Mesodermal cell (in vitro differentiated cells): Measurements from ENCODE around the gene DNAJC2.

ENCODE experiments used
- H3K27ac ChIP-seq: 2 replicates; pipeline ENCODE4 v1.7.0; 2013; ENCODE audit warnings: mild to moderate bottlenecking, low read depth, low read length, moderate library complexity; ENCODE audit not compliant: severe bottlenecking
- H3K36me3 ChIP-seq: 2 replicates; pipeline ENCODE4 v1.7.1; 2013; ENCODE audit warnings: mild to moderate bottlenecking, low read length, moderate library complexity; ENCODE audit not compliant: control insufficient read depth, insufficient read depth
- H3K4me1 ChIP-seq: one replicate; pipeline ENCODE4 v1.7.1; 2013; ENCODE audit warnings: mild to moderate bottlenecking, low read length; ENCODE audit not compliant: insufficient read depth, control insufficient read depth, poor library complexity, severe bottlenecking
- H3K4me3 ChIP-seq: 2 replicates; pipeline ENCODE4 v1.7.0; 2013; ENCODE audit warnings: low read length, control low read depth, mild to moderate bottlenecking; ENCODE audit not compliant: insufficient read depth, poor library complexity, severe bottlenecking; ENCODE audit errors: extremely low read depth
- H3K9me3 ChIP-seq: 2 replicates; pipeline ENCODE4 v1.7.1; 2013; ENCODE audit warnings: mild to moderate bottlenecking, low read length, moderate library complexity; ENCODE audit not compliant: control insufficient read depth
- WGBS, 2 experiments: methylation state at CpG; one replicate each; pipeline ENCODE4 v1.1.5; 2013; ENCODE audit warnings: missing lambda C conversion rate in 2 of 2; ENCODE audit not compliant: insufficient coverage in 2 of 2; 5-methylcytosine and 5-hydroxymethylcytosine counted together

The DNAJC2 gene

DNA sequence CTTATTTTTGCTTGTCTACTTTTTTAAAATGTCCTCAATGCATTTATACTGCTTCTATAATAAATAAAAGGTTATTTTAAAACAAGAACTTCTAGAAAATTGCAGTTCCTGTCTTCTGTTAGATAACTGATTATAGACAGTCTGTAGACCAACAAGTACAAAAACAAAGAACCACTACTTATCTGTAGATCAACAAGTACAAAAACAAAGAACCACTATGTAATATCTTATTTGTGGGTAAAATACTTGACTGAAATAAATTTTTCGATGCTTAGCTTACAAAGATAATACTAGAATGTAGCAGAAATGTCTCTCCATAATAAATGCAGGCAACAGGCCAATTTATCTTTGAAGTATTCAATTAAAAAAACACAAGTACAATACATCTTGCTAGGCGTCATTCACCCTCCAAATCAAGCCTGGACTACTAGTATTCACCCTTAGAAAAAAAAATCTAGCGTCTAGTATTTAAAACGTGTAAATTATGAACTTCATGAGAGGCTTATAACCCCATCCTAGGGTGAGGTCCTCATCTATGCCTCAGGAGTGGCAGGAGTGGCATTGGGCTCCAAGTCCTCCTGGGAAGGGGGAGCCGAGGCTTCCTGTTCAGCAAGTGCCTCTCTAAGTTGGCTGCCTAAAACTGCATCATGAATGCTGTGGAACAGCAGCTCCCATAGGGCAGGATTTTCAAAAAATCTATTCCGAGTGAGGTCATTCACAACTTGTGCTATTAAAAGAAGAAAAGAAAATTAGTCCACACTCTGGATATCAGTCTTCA lies 29.5 kb upstream of the DNAJC2 start:
- peaks cover 12% of the 10 kb centered on the region for H3K36me3 ChIP-seq
- no peaks in the 10 kb centered on the region for H3K9me3 ChIP-seq
- WGBS, 2 experiments: 60 to 78% methylated on average over 1 to 4 of the region's 6 CpGs
- H3K27ac ChIP-seq: no peak overlapping the region
- H3K4me3 ChIP-seq: no peak overlapping the region
- H3K4me1 ChIP-seq: no peaks in the 10 kb centered on the region

DNA sequence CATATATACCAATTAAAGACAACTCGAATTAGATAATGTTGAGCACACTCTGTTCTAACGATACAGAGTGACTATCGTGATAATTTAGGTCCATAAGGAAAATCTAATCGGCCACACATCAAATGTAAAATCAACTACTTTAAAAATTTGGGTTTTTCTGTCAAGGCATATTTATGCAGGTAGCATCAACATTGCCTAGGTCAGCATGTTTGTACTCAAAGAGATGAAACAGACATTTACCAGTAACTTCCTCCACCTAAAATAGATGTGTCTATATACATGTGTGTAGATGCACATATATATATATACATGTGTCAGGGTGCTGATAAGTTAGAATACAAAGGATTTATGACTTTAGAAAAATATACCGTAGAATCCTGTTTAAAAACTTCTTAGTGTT lies 24.9 kb upstream of the DNAJC2 start:
- peaks cover 55% of the 10 kb centered on the region for H3K36me3 ChIP-seq
- no peaks in the 10 kb centered on the region for H3K9me3 ChIP-seq
- no peaks in the 10 kb centered on the region for H3K4me1 ChIP-seq

DNA sequence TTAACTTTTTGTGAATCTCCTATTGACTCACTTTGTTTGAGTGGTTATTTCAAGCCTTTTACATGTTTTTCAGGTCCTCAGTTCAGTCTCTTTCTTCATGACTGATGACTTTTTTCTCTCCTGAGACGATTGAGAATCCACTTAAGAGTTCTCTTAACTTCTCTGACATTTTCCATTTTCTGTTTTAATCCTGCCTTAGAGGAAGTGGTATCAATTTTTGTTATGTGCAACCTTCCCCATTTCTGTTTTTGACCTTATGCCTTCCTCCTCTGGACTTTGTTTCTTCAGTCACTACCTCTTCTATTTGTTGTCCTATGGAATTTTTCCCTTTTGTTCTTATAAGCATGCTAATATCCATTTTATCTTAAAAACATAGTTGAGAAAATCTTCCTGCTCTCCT lies 5.2 kb upstream of the DNAJC2 start:
- no peaks in the 10 kb centered on the region for H3K9me3 ChIP-seq
- WGBS, 2 experiments: no CpG with 5 or more reads among the region's 1 CpG
- peaks cover 3% of the 10 kb centered on the region for H3K4me1 ChIP-seq
- no peak overlapping the region for H3K4me3 ChIP-seq
- H3K27ac ChIP-seq: no peak overlapping the region
- H3K36me3 ChIP-seq: peaks cover 30% of the 10 kb centered on the region

More for the DNA sequence above, 24.9 kb upstream of the DNAJC2 start:
- Histone ChIP-seq H3K27ac (no peak overlapping the region), H3K4me3 (no peak overlapping the region)
- WGBS, 2 experiments: 93 to 95% methylated on average over 4 of the region's 5 CpGs

DNA sequence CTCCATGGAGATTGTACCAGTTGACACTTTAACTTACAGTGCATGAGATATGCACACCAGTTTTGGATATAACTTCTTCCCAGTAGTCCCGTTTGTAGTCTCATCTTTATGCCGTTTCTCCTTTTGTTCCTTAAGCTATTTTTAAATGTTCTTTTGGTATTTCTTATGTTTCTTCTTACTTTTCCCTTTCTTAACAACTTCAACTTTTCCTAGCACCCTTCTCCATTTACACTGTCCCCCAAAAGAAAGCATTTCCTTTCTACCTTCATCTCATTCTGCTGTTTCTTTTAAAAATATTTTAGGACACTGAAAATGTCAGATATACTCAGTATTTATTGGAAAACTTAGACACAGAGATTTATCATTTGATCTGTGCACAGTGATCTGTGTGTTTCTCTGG lies 4.4 kb upstream of the DNAJC2 start:
- no peak overlapping the region for H3K27ac ChIP-seq
- peaks cover 23% of the 10 kb centered on the region for H3K36me3 ChIP-seq
- WGBS, 2 experiments: 67% methylated on average over 1 of the region's 2 CpGs; no CpG with 5 or more reads in 1 of the 2 experiments
- peak overlapping the region; percentile 87 for H3K4me3 ChIP-seq
- no peaks in the 10 kb centered on the region for H3K9me3 ChIP-seq
- peaks cover 3% of the 10 kb centered on the region for H3K4me1 ChIP-seq

DNA sequence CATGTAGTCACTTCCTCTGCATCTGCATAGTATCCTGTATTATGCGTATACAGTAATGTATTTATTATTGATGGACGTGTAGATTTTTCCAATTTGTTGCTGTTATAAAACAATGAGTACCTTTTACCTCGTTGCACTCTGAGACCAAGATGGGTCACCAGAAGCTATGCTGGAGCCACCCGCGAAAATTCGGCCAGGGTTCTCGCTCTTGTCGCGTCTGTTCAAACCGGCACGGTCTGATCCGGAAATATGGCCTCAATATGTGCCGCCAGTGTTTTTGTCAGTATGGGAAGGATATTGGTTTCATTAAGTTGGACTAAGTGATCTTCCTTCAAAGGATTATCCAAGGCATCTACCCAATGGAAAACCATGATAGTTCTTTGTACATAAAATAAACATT lies 3.9 kb upstream of the DNAJC2 start:
- Histone ChIP-seq H3K27ac (no peak overlapping the region), H3K36me3 (peaks cover 23% of the 10 kb centered on the region), H3K4me3 (peak overlapping the region; percentile 87), H3K4me1 (peaks cover 3% of the 10 kb centered on the region), H3K9me3 (no peaks in the 10 kb centered on the region)
- WGBS, 2 experiments: 5 to 6% methylated on average over 3 to 4 of the region's 13 CpGs

DNA sequence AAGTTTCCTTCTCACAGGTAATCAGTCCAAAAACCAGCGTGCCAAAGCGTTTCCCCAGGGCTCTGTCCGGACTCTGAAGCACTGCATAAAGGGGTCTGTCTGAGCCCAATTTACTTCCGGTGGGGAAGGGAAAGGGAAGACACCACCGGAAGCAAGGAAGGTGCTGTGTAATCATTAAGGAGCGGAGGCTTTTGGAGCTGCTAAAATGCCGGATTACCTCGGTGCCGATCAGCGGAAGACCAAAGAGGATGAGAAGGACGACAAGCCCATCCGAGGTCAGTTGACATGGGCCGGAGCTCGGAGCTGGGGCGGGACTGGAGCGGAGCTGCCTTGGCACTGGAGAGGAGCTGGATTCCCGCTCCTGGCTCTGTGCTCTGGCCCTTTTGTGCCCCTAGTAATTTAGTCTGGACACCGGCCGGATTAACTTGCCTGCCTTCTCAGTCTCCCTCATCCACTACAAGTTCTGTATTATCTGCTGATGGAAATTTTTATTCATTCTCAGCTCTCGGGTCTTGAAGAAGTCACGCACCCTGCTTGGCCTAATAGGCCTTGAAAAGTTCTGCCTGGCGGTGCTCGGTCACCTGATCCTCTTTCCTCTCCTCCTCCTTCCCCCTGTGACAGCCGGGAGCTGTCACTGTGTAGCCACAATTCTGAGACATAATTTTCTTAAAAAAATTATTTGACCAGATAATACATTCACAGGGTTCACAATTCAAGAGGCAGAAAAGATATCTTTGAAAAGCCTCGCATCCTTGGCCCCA lies 3.1 kb upstream of the DNAJC2 start, which contains the start of gene PSMC2:
PSMC2 (plus strand) TSS at position 137 of the 761 bp plus-strand sequence; CDS start at position 206, 69 bp downstream.
- Histone ChIP-seq H3K36me3 (peaks cover 15% of the 10 kb centered on the region), H3K27ac (peak within 1 kb of the TSS; percentile 90), H3K4me3 (peak within 1 kb of the TSS; percentile 87), H3K9me3 (no peaks in the 10 kb centered on the region), H3K4me1 (peaks cover 3% of the 10 kb centered on the region)
- WGBS, 2 experiments: 1% methylated on average over 17 to 23 of the region's 25 CpGs

DNA sequence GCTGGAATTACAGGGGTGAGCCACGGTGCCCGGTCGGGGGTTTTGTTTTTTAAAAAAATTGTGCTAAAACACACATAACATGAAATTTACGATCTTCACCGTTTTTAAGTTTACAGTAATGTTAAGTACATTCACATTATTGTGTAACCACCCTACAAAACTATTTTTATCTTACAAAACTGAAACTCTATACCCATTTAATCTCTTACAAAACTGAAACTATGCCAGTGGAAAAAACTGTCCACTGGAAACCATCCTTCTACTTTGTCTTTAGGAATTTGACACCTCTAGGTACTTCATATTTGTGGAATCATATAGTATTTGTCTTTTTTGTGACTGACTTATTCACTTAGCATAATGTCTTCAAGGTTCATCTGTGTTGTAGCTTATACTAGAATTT lies 1.8 kb upstream of the DNAJC2 start:
- peaks cover 3% of the 10 kb centered on the region for H3K4me1 ChIP-seq
- H3K4me3 ChIP-seq: no peak overlapping the region
- no CpG with 5 or more reads among the region's 5 CpGs for WGBS, 2 experiments
- no peak overlapping the region for H3K27ac ChIP-seq
- peaks cover 14% of the 10 kb centered on the region for H3K36me3 ChIP-seq
- H3K9me3 ChIP-seq: no peaks in the 10 kb centered on the region

DNA sequence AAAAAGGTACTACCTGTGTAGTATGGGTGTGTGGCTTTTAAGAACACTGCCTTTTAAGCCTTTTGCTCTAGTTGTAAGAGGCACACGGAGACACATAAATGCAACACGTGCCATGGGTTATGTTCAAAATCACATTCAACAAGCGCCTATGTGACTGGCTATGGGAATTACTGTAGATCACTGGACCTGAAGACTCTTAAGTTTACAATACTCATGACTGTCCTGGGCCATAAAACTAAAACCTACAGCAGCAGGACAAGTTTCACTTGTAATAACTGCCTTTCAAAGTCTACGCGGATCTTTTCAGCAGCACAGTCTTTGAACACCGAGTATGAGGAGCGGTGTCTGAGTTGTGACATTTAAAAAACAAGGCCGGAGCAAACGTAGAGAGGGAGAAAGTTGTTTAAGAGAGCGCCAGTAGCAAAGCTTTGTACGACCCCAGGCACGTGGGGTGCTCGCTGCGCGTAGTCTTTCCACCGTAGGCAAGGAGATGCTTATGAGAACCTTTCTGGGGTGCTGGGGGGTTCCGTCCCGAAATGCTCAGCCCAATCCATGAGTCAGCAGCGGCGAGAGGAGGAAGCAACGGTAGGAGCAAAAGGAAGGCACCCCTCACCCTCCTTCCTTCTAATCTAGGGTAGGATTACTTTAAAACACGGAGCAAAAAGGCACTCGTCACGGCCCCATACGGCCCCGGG lies 662 bp downstream of the DNAJC2 start:
- H3K36me3 ChIP-seq: peaks cover 30% of the 10 kb centered on the region
- peak overlapping the region; percentile 81 for H3K27ac ChIP-seq

DNA sequence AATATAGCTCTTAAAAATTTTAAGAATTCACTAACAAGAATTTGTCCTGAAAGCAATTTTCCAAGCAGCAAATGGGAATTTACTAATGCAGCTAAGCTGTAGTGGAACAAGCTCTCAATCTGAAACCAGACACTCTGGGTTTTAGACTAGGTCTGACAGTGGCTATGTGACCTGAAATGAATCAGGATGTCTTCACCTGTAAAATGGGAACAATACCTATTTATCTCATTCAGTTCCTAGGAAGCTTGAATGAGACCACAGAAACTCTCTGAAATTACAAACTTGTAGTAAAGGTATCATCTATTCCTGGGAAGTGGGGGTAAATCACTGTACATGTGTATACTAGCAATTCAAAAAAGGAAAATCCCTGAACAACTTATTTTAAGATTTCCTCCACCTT lies 1.2 kb downstream of the DNAJC2 start:
- H3K4me3 ChIP-seq: peak overlapping the region; percentile 94
- H3K36me3 ChIP-seq: peaks cover 35% of the 10 kb centered on the region
- no peaks in the 10 kb centered on the region for H3K9me3 ChIP-seq
- no peak overlapping the region for H3K27ac ChIP-seq
- peaks cover 3% of the 10 kb centered on the region for H3K4me1 ChIP-seq

More for the DNA sequence above, 662 bp downstream of the DNAJC2 start:
- 1 to 3% methylated on average over 19 to 21 of the region's 26 CpGs for WGBS, 2 experiments
- Histone ChIP-seq H3K4me3 (peak overlapping the region; percentile 94), H3K4me1 (peaks cover 3% of the 10 kb centered on the region), H3K9me3 (no peaks in the 10 kb centered on the region)

DNA sequence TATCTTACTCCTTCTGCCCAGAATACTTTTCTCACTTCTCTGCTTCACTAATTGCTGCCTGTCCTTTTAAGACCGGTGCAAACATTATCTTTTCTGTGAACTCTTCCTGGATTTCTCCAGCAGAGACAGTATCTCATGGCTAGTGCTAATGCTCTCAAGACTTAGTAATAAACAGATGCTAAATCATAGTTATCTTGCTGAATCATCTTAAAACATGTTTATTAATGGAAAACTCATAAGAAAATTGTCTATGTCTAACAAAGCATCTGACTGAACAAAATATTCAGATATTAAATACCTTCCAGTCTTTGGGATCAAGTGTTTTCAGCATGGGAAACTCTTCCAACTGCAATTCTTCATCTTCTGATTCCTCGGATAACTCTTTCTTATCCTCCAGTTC lies 3.1 kb downstream of the DNAJC2 start:
- H3K4me1 ChIP-seq: no peaks in the 10 kb centered on the region
- no peak overlapping the region for H3K4me3 ChIP-seq
- H3K36me3 ChIP-seq: peaks cover 54% of the 10 kb centered on the region
- H3K9me3 ChIP-seq: no peaks in the 10 kb centered on the region
- no peak overlapping the region for H3K27ac ChIP-seq
- 80% methylated on average over 1 of the region's 2 CpGs; no CpG with 5 or more reads in 1 of the 2 experiments for WGBS, 2 experiments
